GM19238 (cell line): ENCODE measurements around the gene NDUFS4.
"Not testable (repeated sequence)": the region's sequence is repeated elsewhere in the genome, so short reads cannot be mapped to it uniquely, and the experiment has no call there.

Source experiments
- DNase-seq: peaks from one replicate; pipeline ENCODE4 v3.0.0; 2011; ENCODE audit warnings: low spot score; ENCODE audit not compliant: insufficient read length

Gene NDUFS4

GRCh38 chr5:53560506-53561191 lies at the start of gene NDUFS4:
Gene NDUFS4, plus strand, starts transcription at chr5:53560639. Its CDS starts 24 bp downstream, at chr5:53560663.
- DNase-seq, result peak; percentile 32

- no peak for DNase-seq
Measured at GRCh38 chr5:53512539-53512938, 47.9 kb upstream of the NDUFS4 start.

GRCh38 chr5:53515988-53516387 lies 44.5 kb upstream of the NDUFS4 start:
- DNase-seq, result no peak

- DNase-seq, result no peak
Measured at GRCh38 chr5:53520813-53521212, 39.6 kb upstream of the NDUFS4 start.

GRCh38 chr5:53537711-53538110 lies 22.7 kb upstream of the NDUFS4 start:
- DNase-seq, result no peak

- DNase-seq, result not testable (repeated sequence)
Measured at GRCh38 chr5:53540739-53541138, 19.7 kb upstream of the NDUFS4 start.

GRCh38 chr5:53541859-53542258 lies 18.6 kb upstream of the NDUFS4 start:
- DNase-seq, result no peak

- no peak for DNase-seq
Measured at GRCh38 chr5:53542926-53543325, 17.5 kb upstream of the NDUFS4 start.

- DNase-seq, result no peak
Measured at GRCh38 chr5:53543401-53543800, 17.0 kb upstream of the NDUFS4 start.

GRCh38 chr5:53545744-53546143 lies 14.7 kb upstream of the NDUFS4 start:
- no peak for DNase-seq

- no peak for DNase-seq
Measured at GRCh38 chr5:53547226-53547625, 13.2 kb upstream of the NDUFS4 start.

- DNase-seq, result not testable (repeated sequence)
Measured at GRCh38 chr5:53548501-53548900, 11.9 kb upstream of the NDUFS4 start.

- DNase-seq, result no peak
Measured at GRCh38 chr5:53549792-53550191, 10.6 kb upstream of the NDUFS4 start.

- no peak for DNase-seq
Measured at GRCh38 chr5:53552561-53552960, 7.9 kb upstream of the NDUFS4 start.

GRCh38 chr5:53554444-53554843 lies 6.0 kb upstream of the NDUFS4 start:
- DNase-seq, result no peak

GRCh38 chr5:53555160-53555559 lies 5.3 kb upstream of the NDUFS4 start:
- no peak for DNase-seq

- no peak for DNase-seq
Measured at GRCh38 chr5:53556001-53556400, 4.4 kb upstream of the NDUFS4 start.

GRCh38 chr5:53557386-53557785 lies 3.1 kb upstream of the NDUFS4 start:
- DNase-seq, result no peak

GRCh38 chr5:53558966-53559365 lies 1.5 kb upstream of the NDUFS4 start:
- no peak for DNase-seq

- DNase-seq, result no peak
Measured at GRCh38 chr5:53560028-53560427, 411 bp upstream of the NDUFS4 start.

GRCh38 chr5:53568401-53568800 lies 8.0 kb downstream of the NDUFS4 start:
- no peak for DNase-seq

- DNase-seq, result no peak
Measured at GRCh38 chr5:53568871-53569270, 8.4 kb downstream of the NDUFS4 start.

- DNase-seq, result no peak
Measured at GRCh38 chr5:53569453-53569852, 9.0 kb downstream of the NDUFS4 start.

- no peak for DNase-seq
Measured at GRCh38 chr5:53571403-53571802, 11.0 kb downstream of the NDUFS4 start.
